Measurements from ENCODE around the gene SLC44A4.
"Not testable (repeated sequence)": the region's sequence is repeated elsewhere in the genome, so short reads cannot be mapped to it uniquely, and the experiment has no call there.

Gene SLC44A4

DNA sequence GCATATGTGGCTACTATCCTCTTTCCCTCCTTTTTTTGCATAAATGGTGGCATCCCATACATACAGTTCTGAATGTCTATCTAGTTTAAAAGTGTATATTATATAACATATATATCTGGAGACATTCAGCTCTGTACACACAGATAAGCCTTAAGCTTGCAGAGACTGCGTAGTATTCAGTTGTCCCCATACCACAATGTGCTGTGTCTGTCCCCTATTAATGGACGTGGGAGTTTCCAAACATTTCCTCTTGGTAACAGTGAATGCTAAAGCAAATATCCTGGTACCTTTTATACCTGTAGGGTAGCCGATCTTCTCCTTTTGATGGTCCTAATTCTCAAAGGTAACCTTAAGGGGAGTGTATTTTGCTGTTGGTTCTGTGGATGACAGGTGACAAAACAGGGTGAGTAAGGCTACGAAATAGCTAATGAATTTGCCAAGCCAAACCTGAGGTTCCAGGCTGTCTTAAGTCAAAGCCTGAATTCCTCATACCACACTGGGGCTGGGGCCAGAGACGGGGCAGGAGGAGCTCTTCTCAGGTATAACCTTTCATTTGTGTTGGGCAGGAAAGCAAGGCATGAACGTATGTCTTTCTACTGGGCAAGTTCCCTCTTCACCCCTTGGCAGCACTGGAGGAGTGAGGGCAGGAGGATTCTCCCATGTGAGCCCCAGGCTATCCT lies 41.0 kb upstream of the SLC44A4 start:
- H3K4me3 ChIP-seq (ENCODE audit: low read depth, low read length): no peak overlapping the region
- no peaks in the 10 kb centered on the region for H3K9me3 ChIP-seq
- H3K4me1 ChIP-seq: no peaks in the 10 kb centered on the region
- no peaks in the 10 kb centered on the region for H3K27me3 ChIP-seq
- no peak for DNase-seq
- H3K36me3 ChIP-seq: no peaks in the 10 kb centered on the region
- TF ChIP-seq, protein P1, sequence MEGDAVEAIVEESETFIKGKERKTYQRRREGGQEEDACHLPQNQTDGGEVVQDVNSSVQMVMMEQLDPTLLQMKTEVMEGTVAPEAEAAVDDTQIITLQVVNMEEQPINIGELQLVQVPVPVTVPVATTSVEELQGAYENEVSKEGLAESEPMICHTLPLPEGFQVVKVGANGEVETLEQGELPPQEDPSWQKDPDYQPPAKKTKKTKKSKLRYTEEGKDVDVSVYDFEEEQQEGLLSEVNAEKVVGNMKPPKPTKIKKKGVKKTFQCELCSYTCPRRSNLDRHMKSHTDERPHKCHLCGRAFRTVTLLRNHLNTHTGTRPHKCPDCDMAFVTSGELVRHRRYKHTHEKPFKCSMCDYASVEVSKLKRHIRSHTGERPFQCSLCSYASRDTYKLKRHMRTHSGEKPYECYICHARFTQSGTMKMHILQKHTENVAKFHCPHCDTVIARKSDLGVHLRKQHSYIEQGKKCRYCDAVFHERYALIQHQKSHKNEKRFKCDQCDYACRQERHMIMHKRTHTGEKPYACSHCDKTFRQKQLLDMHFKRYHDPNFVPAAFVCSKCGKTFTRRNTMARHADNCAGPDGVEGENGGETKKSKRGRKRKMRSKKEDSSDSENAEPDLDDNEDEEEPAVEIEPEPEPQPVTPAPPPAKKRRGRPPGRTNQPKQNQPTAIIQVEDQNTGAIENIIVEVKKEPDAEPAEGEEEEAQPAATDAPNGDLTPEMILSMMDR (IDR thresholded peaks at IDR 0.05; ENCODE audit: low read depth, low read length): no peak

- TF ChIP-seq, protein P1 (IDR thresholded peaks at IDR 0.05; ENCODE audit: low read depth, low read length): no peak
- Histone ChIP-seq H3K27me3 (no peaks in the 10 kb centered on the region), H3K36me3 (no peaks in the 10 kb centered on the region), H3K4me1 (no peaks in the 10 kb centered on the region), H3K9me3 (no peaks in the 10 kb centered on the region), H3K4me3 (ENCODE audit: low read depth, low read length) (no peak overlapping the region)
- no peak for DNase-seq
Measured at GRCh38 chr6:31918069-31918720, 39.4 kb upstream of the SLC44A4 start.

- no peaks in the 10 kb centered on the region for H3K9me3 ChIP-seq
- no peak for DNase-seq
- H3K4me1 ChIP-seq: no peaks in the 10 kb centered on the region
- no peaks in the 10 kb centered on the region for H3K27me3 ChIP-seq
- H3K36me3 ChIP-seq: no peaks in the 10 kb centered on the region
- H3K4me3 ChIP-seq (ENCODE audit: low read depth, low read length): no peak overlapping the region
- TF ChIP-seq, protein P1 (IDR thresholded peaks at IDR 0.05; ENCODE audit: low read depth, low read length): no peak
Measured at GRCh38 chr6:31915756-31916155, 37.0 kb upstream of the SLC44A4 start.

- Histone ChIP-seq H3K36me3 (no peaks in the 10 kb centered on the region), H3K27me3 (no peaks in the 10 kb centered on the region)
- TF ChIP-seq, protein P1 (IDR thresholded peaks at IDR 0.05; ENCODE audit: low read depth, low read length): no peak
Measured at GRCh38 chr6:31915351-31915750, 36.6 kb upstream of the SLC44A4 start.

GRCh38 chr6:31911826-31912585 lies 33.2 kb upstream of the SLC44A4 start:
- no peak for DNase-seq
- Histone ChIP-seq H3K27me3 (no peaks in the 10 kb centered on the region), H3K36me3 (no peaks in the 10 kb centered on the region), H3K4me1 (no peaks in the 10 kb centered on the region), H3K4me3 (ENCODE audit: low read depth, low read length) (no peak overlapping the region), H3K9me3 (no peaks in the 10 kb centered on the region)
- TF ChIP-seq, protein P1 (IDR thresholded peaks at IDR 0.05; ENCODE audit: low read depth, low read length): no peak

More at GRCh38 chr6:31915351-31915750, 36.6 kb upstream of the SLC44A4 start:
- Histone ChIP-seq H3K4me3 (ENCODE audit: low read depth, low read length) (no peak overlapping the region), H3K9me3 (no peaks in the 10 kb centered on the region), H3K4me1 (no peaks in the 10 kb centered on the region)
- no peak for DNase-seq

GRCh38 chr6:31909298-31909697 lies 30.5 kb upstream of the SLC44A4 start:
- H3K36me3 ChIP-seq; H3K27me3 ChIP-seq; H3K4me3 ChIP-seq (ENCODE audit: low read depth, low read length); H3K4me1 ChIP-seq; DNase-seq; H3K9me3 ChIP-seq: not testable (repeated sequence)
